Endothelial cell of umbilical vein (primary cell): Measurements from ENCODE around the gene INPP5A. TPM values are rescaled to one million over a fixed set of nuclear protein-coding genes. Genes with fewer than 3 reads are reported as not detected.

Source experiments
- BruUV-seq: library from RNA; stranded (reverse); fragments of 400-500 nt; replicated peaks from 2 replicates; lab custom pipeline; 2021; lab: Mats Ljungman, UMichigan
- CTCF ChIA-PET: fragments of 300-600, 350-600 bp; sonication (Branson Sonifier 250); formaldehyde crosslinking; loops from one replicate; lab custom pipeline; 2021; ENCODE audit warnings: antibody characterized with exemption, inconsistent platforms; lab: Charles Lee
- POLR2A ChIA-PET: fragments of 300-600, 350-600 bp; sonication (Branson Sonifier 250); formaldehyde crosslinking; loops from one replicate; lab custom pipeline; 2021; ENCODE audit warnings: antibody characterized with exemption, inconsistent platforms; lab: Charles Lee
- DNase-seq: peaks from one replicate; pipeline ENCODE4 v3.0.0-alpha.2; 2011; ENCODE audit warnings: low read depth, low spot score
- FAIRE-seq: peaks from 2 replicates; lab custom pipeline; 2011; peaks lifted over from hg19 to GRCh38; lab: Jason Lieb, UNC
- H2AFZ ChIP-seq: 2 replicates; pipeline ENCODE4 v1.6.0; 2012; ENCODE audit warnings: low read depth, low read length, control low read depth, inconsistent platforms
- H3K27ac ChIP-seq: 2 replicates; pipeline ENCODE4 v1.5.1; 2011; ENCODE audit warnings: low read depth, mild to moderate bottlenecking, control low read depth, low read length, moderate library complexity; ENCODE audit not compliant: insufficient read depth
- H3K27me3 ChIP-seq, 2 experiments: 2 replicates each; pipeline versions ENCODE4 v1.6.0 to v1.6.1; 2011; ENCODE audit warnings: low read length in 2 of 2, mixed read lengths in 1 of 2; ENCODE audit not compliant: control insufficient read depth in 2 of 2, insufficient read depth in 2 of 2
- H3K36me3 ChIP-seq, 2 experiments: 2 replicates in 1 of 2; 3 replicates in 1 of 2; pipeline ENCODE4 v1.5.1; 2011; ENCODE audit warnings: low read length in 2 of 2, mild to moderate bottlenecking in 1 of 2, moderate library complexity in 1 of 2; ENCODE audit not compliant: control insufficient read depth in 2 of 2, insufficient read depth in 2 of 2; ENCODE audit errors: extremely low read depth in 1 of 2
- H3K4me1 ChIP-seq: 3 replicates; pipeline ENCODE4 v1.5.1; 2011; ENCODE audit warnings: mild to moderate bottlenecking, low read length; ENCODE audit not compliant: control insufficient read depth, insufficient read depth; ENCODE audit errors: extremely low read depth
- H3K4me2 ChIP-seq: 2 replicates; pipeline ENCODE4 v1.6.1; 2011; ENCODE audit warnings: low read length, control low read depth, mixed read lengths; ENCODE audit not compliant: insufficient read depth
- H3K4me3 ChIP-seq, 3 experiments: fragments of 200-600 bp in 1 of 3; sonication (generic), shearing (Covaris generic) in 1 of 3; replicated peaks in 1 of 3; 2 replicates each; pipeline ENCODE4 v1.5.1; 2011 to 2016; ENCODE audit warnings: control low read depth in 3 of 3, low read length in 3 of 3, mild to moderate bottlenecking in 2 of 3, inconsistent platforms in 1 of 3, low read depth in 1 of 3, moderate library complexity in 1 of 3; ENCODE audit not compliant: insufficient read depth in 1 of 3
- H3K79me2 ChIP-seq: 2 replicates; pipeline ENCODE4 v1.6.0; 2012; ENCODE audit warnings: low read length, inconsistent platforms; ENCODE audit not compliant: control insufficient read depth, insufficient read depth
- H3K9ac ChIP-seq: replicated peaks from 2 replicates; pipeline ENCODE3; 2011; ENCODE audit warnings: low read length, control low read depth; ENCODE audit not compliant: insufficient read depth; ENCODE audit errors: extremely low read depth
- H3K9me1 ChIP-seq: replicated peaks from 3 replicates; pipeline ENCODE4 v1.6.0; 2011; ENCODE audit warnings: mild to moderate bottlenecking, low read length; ENCODE audit not compliant: control insufficient read depth, insufficient read depth; ENCODE audit errors: extremely low read depth
- H3K9me3 ChIP-seq: replicated peaks from 2 replicates; pipeline ENCODE4 v1.5.1; 2012; ENCODE audit warnings: low read length, inconsistent platforms; ENCODE audit not compliant: control insufficient read depth, insufficient read depth
- H4K20me1 ChIP-seq: replicated peaks from 2 replicates; pipeline ENCODE3; 2011; ENCODE audit warnings: mild to moderate bottlenecking, low read length; ENCODE audit not compliant: control insufficient read depth, insufficient read depth; ENCODE audit errors: extremely low read depth
- CTCF ChIP-seq, 2 donors: IDR thresholded peaks; 1 replicate in 1 of 2; 2 replicates in 1 of 2; pipeline ENCODE4 v1.5.1; 2011; ENCODE audit warnings: low read length in 2 of 2, mild to moderate bottlenecking in 2 of 2, moderate library complexity in 2 of 2, control low read depth in 1 of 2, inconsistent platforms in 1 of 2, low read depth in 1 of 2; ENCODE audit not compliant: insufficient read depth in 1 of 2; ENCODE audit errors: extremely low read depth in 1 of 2
- EZH2 ChIP-seq: IDR thresholded peaks from 2 replicates; pipeline ENCODE4 v1.6.1; 2012; ENCODE audit warnings: borderline replicate concordance, low read depth, mild to moderate bottlenecking, moderate library complexity, low read length, inconsistent platforms; ENCODE audit not compliant: severe bottlenecking
- FOS ChIP-seq: IDR thresholded peaks from 2 replicates; pipeline ENCODE4 v1.6.1; 2011; ENCODE audit warnings: mild to moderate bottlenecking, low read length, moderate library complexity, borderline replicate concordance; ENCODE audit not compliant: insufficient read depth
- GATA2 ChIP-seq: IDR thresholded peaks from 2 replicates; pipeline ENCODE4 v1.7.0; 2011; ENCODE audit warnings: low read depth, mild to moderate bottlenecking, moderate library complexity, mixed read lengths, low read length; ENCODE audit not compliant: insufficient read length, insufficient read depth
- JUN ChIP-seq: IDR thresholded peaks from 2 replicates; pipeline ENCODE4 v1.6.1; 2011; ENCODE audit warnings: borderline replicate concordance, low read depth; ENCODE audit not compliant: insufficient read length, insufficient read depth
- MAX ChIP-seq: IDR thresholded peaks from 2 replicates; pipeline ENCODE4 v1.6.1; 2011; ENCODE audit not compliant: insufficient read depth, insufficient read length
- MYC ChIP-seq: IDR thresholded peaks from one replicate; pipeline ENCODE4 v1.6.1; 2011; ENCODE audit warnings: mild to moderate bottlenecking, low read depth, low read length
- POLR2A ChIP-seq: IDR thresholded peaks from 2 replicates; pipeline ENCODE4 v1.6.1; 2012; ENCODE audit warnings: low read depth, mild to moderate bottlenecking, control low read depth, low read length
- POLR2AphosphoS5 ChIP-seq: IDR thresholded peaks from 2 replicates; pipeline ENCODE4 v1.6.1; 2012; ENCODE audit warnings: low read depth, mild to moderate bottlenecking, control low read depth, low read length, moderate library complexity; ENCODE audit not compliant: insufficient read depth
- dilution Hi-C: fragments of 300-500 bp; cut with MboI; formaldehyde crosslinking; loops from one replicate; pipeline ENCODE4 v1.15.0; 2019; ENCODE audit warnings: low sequenced_read_pairs; ENCODE audit not compliant: extremely low pct_ligation_motif_present
- intact Hi-C: fragments of 100-400 bp; cut with micrococcal nuclease; formaldehyde crosslinking; loops from one replicate; pipeline ENCODE4 v1.10.0; 2022
- polyA plus RNA-seq, 4 experiments: library from polyadenylated mRNA; depleted of rRNA in 3 of 4; stranded (reverse) in 3 of 4; unstranded in 1 of 4; fragments of >200 nt; gene quantifications; 2 replicates each; pipeline versions ENCODE4 v1.2.1 to v1.2.3, GENCODE V29; 2011 to 2012; ENCODE audit warnings: missing spikeins in 1 of 4
- total RNA-seq: library from RNA; stranded (reverse); gene quantifications from 2 replicates; pipeline ENCODE4 v1.2.3, GENCODE V29; 2021

The INPP5A gene
- total and polyA plus RNA-seq, 2 donors (not counting 3 experiments of a cell fraction or from before 2014, with no cell fraction given), result 22.9 to 33.2 TPM

GRCh38 chr10:132657748-132658147 is 120.2 kb downstream of the INPP5A start:
- no peaks in the 10 kb centered on the region for H3K9me3 ChIP-seq
- no peak for TF ChIP-seq POLR2A
- TF ChIP-seq EZH2, result no peak
- TF ChIP-seq JUN, result no peak
- no peaks in the 10 kb centered on the region for H3K36me3 ChIP-seq
- dilution Hi-C loops (no loop called here), intact Hi-C loops (no loop called here)
- BruUV-seq, result no TSS peak
- ChIA-PET POLR2A (no interaction called here), CTCF (interaction anchor here (0.6 kb wide), 1 partner anchor 131 kb away, joined by 3 read pairs; no protein-coding TSS in a partner anchor)
- FAIRE-seq (no peak), DNase-seq (no peak)
- H3K27me3 ChIP-seq, result no peaks in the 10 kb centered on the region
- no peak overlapping the region for H3K4me2 ChIP-seq
- H3K79me2 ChIP-seq, result no peaks in the 10 kb centered on the region
- H3K4me3 ChIP-seq, result no peak overlapping the region
- H2AFZ ChIP-seq, result no peak overlapping the region
- H3K9ac ChIP-seq, result no peak overlapping the region
- H3K4me1 ChIP-seq, result no peaks in the 10 kb centered on the region
- no peaks in the 10 kb centered on the region for H3K9me1 ChIP-seq
- no peaks in the 10 kb centered on the region for H4K20me1 ChIP-seq
- H3K27ac ChIP-seq, result no peak overlapping the region

- intact Hi-C loops, result no loop called here
- dilution Hi-C loops, result no loop called here
- H3K79me2 ChIP-seq, result no peaks in the 10 kb centered on the region
- no peaks in the 10 kb centered on the region for H3K4me1 ChIP-seq
- ChIA-PET POLR2A (no interaction called here), CTCF (interaction anchor here (1.2 kb wide), 1 partner anchor 466 kb away, joined by 4 read pairs; no protein-coding TSS in a partner anchor)
- H3K9me3 ChIP-seq, result no peaks in the 10 kb centered on the region
- no peaks in the 10 kb centered on the region for H3K36me3 ChIP-seq
- no peak overlapping the region for H3K4me2 ChIP-seq
- no peak overlapping the region for H3K27ac ChIP-seq
- no peak for DNase-seq
- no peak overlapping the region for H3K4me3 ChIP-seq
- H4K20me1 ChIP-seq, result no peaks in the 10 kb centered on the region
- no peak overlapping the region for H3K9ac ChIP-seq
- no TSS peak for BruUV-seq
- H2AFZ ChIP-seq, result no peak overlapping the region
- FAIRE-seq, result no peak
- no peaks in the 10 kb centered on the region for H3K27me3 ChIP-seq
- no peaks in the 10 kb centered on the region for H3K9me1 ChIP-seq
- TF ChIP-seq MYC (no peak), EZH2 (no peak), CTCF (IDR thresholded peaks at IDR 0.05; ENCODE audit: extremely low read depth in 1 of 2, insufficient read depth in 1 of 2, low read depth in 1 of 2, low read length in 2 of 2) (no peak), MAX (no peak), GATA2 (no peak), POLR2AphosphoS5 (no peak), POLR2A (no peak), JUN (no peak), FOS (no peak)
Observed at GRCh38 chr10:132658546-132659205, 121.1 kb downstream of the INPP5A start.
